ENCODE data around the gene DEPDC1. TPM values are rescaled to one million over a fixed set of nuclear protein-coding genes. Genes with fewer than 3 reads are reported as not detected.

DEPDC1 gene
- total RNA-seq, 4 donors from 2014 or later: 1.7 to 2.8 (median 2.7) TPM; not detected in 1

DNA sequence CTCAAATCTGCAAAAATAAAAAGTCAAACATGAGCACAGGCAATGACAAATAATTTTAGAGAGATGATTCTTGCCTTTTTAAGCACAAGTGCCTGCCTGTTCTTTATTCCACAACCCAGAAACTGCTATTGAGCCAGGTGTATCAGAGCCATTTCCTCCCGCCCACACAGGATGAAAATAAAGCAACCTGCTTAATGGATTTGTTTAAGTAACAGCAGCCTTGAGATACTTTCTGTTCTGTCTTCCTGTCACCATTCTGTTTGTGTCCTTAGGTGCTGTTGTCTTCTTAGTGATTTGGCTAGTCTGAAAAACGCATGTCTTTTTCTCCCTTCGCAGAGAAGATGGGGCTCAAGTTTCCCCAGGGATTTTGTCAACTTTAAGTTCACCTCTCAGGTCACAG lies 58.6 kb downstream of the DEPDC1 start:
- no peaks in the 10 kb centered on the region for H3K4me1 ChIP-seq
- TF ChIP-seq POLR2AphosphoS5 (IDR thresholded peaks at IDR 0.05) (no peak), EP300 (IDR thresholded peaks at IDR 0.05; ENCODE audit: low read depth) (no peak), POLR2A (IDR thresholded peaks at IDR 0.05) (no peak)
- TF ChIP-seq, protein P1, sequence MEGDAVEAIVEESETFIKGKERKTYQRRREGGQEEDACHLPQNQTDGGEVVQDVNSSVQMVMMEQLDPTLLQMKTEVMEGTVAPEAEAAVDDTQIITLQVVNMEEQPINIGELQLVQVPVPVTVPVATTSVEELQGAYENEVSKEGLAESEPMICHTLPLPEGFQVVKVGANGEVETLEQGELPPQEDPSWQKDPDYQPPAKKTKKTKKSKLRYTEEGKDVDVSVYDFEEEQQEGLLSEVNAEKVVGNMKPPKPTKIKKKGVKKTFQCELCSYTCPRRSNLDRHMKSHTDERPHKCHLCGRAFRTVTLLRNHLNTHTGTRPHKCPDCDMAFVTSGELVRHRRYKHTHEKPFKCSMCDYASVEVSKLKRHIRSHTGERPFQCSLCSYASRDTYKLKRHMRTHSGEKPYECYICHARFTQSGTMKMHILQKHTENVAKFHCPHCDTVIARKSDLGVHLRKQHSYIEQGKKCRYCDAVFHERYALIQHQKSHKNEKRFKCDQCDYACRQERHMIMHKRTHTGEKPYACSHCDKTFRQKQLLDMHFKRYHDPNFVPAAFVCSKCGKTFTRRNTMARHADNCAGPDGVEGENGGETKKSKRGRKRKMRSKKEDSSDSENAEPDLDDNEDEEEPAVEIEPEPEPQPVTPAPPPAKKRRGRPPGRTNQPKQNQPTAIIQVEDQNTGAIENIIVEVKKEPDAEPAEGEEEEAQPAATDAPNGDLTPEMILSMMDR (IDR thresholded peaks at IDR 0.05): no peak
- H3K4me3 ChIP-seq: no peak overlapping the region
- 66 to 88% methylated on average over 3 of the region's 3 CpGs for WGBS, 2 donors (ENCODE audit: low coverage in 1 of 2)
- H3K27me3 ChIP-seq: peaks cover 3% of the 10 kb centered on the region
- in situ Hi-C loops (cut with MboI; ENCODE audit: low pct_ligation_motif_present in 1 of 4, low pct_unique_long_range_greater_than_20kb in 1 of 4, low sequenced_read_pairs in 3 of 4): loop anchor here in 1 of 4 donors (25.0 kb wide), 1 partner anchor 326 kb away; no protein-coding TSS in a partner anchor
- no peaks in the 10 kb centered on the region for H3K36me3 ChIP-seq
- DNase-seq: no peak
- intact Hi-C loops (cut with DNase I; ENCODE audit: low total_unique reads): no loop called here
- no peak overlapping the region for H3K27ac ChIP-seq
- H3K9me3 ChIP-seq: no peaks in the 10 kb centered on the region

DNA sequence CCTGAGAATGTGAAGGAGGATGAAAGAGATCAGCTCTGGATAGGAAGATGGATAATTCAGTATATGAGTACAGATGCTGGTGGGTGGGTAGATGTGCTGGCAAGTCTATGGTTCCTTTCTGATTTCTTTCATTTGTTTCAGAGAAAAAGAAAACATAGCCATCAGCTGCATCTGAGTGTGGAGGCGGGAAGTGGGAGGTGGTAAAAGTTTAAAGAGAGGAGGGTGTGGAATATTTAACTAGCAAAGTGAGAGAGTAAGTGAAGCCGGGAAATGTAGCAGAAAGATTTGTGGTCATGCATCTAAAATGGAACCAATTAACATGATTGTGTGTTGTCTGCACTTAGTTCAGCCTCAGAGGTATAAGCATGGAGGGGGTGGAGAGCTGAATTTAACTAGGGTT lies 63.5 kb downstream of the DEPDC1 start:
- 47 to 50% methylated on average over 2 of the region's 2 CpGs for WGBS, 2 donors (ENCODE audit: low coverage in 1 of 2)
- no peaks in the 10 kb centered on the region for H3K27me3 ChIP-seq
- no peak for DNase-seq
- in situ Hi-C loops (cut with MboI; ENCODE audit: low pct_ligation_motif_present in 1 of 4, low pct_unique_long_range_greater_than_20kb in 1 of 4, low sequenced_read_pairs in 3 of 4) (loop anchor here in 1 of 4 donors (25.0 kb wide), 1 partner anchor 321 kb away; no protein-coding TSS in a partner anchor), intact Hi-C loops (cut with DNase I; ENCODE audit: low total_unique reads) (no loop called here)
- no peak overlapping the region for H3K4me3 ChIP-seq
- H3K9me3 ChIP-seq: no peaks in the 10 kb centered on the region
- H3K27ac ChIP-seq: no peak overlapping the region
- no peaks in the 10 kb centered on the region for H3K4me1 ChIP-seq
- H3K36me3 ChIP-seq: no peaks in the 10 kb centered on the region
- TF ChIP-seq EP300 (IDR thresholded peaks at IDR 0.05; ENCODE audit: low read depth) (no peak), POLR2AphosphoS5 (IDR thresholded peaks at IDR 0.05) (no peak), POLR2A (IDR thresholded peaks at IDR 0.05) (no peak)
- TF ChIP-seq, protein P1 (IDR thresholded peaks at IDR 0.05): no peak

DNA sequence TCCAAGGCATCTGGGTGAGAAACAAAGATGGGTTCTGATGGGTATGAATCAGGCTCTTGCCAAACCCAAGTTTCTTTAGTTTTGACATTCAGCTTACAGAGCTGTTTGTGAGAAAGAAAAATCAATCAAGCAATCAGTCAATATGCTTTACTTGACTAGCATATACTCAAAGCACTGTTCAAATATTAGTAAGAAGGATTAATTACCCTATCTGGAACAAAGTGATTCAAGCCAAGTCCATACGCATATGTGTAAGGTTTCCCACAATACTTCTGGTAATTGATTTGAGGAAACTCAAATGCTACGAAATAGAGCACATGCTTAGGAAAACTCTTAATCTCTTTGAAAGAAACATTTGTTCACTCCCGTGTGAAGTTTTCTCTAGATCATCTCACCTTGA lies 65.8 kb downstream of the DEPDC1 start:
- intact Hi-C loops (cut with DNase I; ENCODE audit: low total_unique reads) (no loop called here), in situ Hi-C loops (cut with MboI; ENCODE audit: low pct_ligation_motif_present in 1 of 4, low pct_unique_long_range_greater_than_20kb in 1 of 4, low sequenced_read_pairs in 3 of 4) (loop anchor here in 1 of 4 donors (25.0 kb wide), 1 partner anchor 319 kb away; no protein-coding TSS in a partner anchor)
- Histone ChIP-seq H3K4me1 (no peaks in the 10 kb centered on the region), H3K36me3 (no peaks in the 10 kb centered on the region), H3K27me3 (no peaks in the 10 kb centered on the region), H3K9me3 (no peaks in the 10 kb centered on the region), H3K4me3 (no peak overlapping the region), H3K27ac (no peak overlapping the region)
- WGBS, 2 donors (ENCODE audit: low coverage in 1 of 2): 79 to 94% methylated on average over 2 to 3 of the region's 3 CpGs
- no peak for DNase-seq
- TF ChIP-seq POLR2AphosphoS5 (IDR thresholded peaks at IDR 0.05): no peak
- TF ChIP-seq, protein P1 (IDR thresholded peaks at IDR 0.05): no peak
- TF ChIP-seq EP300 (IDR thresholded peaks at IDR 0.05; ENCODE audit: low read depth): no peak
- no peak for TF ChIP-seq POLR2A (IDR thresholded peaks at IDR 0.05)

DNA sequence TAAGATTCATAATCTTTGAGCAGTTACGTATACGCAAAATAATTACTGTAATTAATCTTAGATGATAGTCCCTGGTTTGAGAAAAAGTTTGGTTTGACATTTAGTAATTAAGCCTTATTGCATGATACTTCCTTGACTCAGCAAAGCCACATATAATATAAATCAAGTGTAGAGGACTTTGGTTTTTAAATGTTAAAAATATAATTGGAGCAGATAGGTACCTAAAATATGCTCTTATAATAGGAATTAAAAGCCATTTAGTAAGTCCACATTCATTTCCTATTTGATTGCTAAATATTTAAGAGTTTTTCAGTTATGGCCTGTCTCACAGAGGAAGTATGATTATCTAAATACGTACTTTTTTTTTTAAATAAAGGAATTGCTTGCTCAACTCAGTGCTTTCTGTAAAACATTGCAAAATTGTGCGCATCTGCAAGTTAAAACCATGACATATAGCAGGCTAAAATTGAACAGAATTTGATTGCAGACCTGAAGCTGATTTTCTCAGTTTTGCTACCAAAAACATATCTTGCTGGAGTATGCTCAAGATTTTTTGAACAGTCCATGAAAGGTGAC lies 67.6 kb downstream of the DEPDC1 start:
- in situ Hi-C loops (cut with MboI; ENCODE audit: low pct_ligation_motif_present in 1 of 4, low pct_unique_long_range_greater_than_20kb in 1 of 4, low sequenced_read_pairs in 3 of 4): loop anchor here in 1 of 4 donors (25.0 kb wide), 1 partner anchor 317 kb away; no protein-coding TSS in a partner anchor
- Histone ChIP-seq H3K27ac (no peak overlapping the region), H3K36me3 (no peaks in the 10 kb centered on the region), H3K4me1 (no peaks in the 10 kb centered on the region), H3K27me3 (no peaks in the 10 kb centered on the region), H3K9me3 (no peaks in the 10 kb centered on the region), H3K4me3 (no peak overlapping the region)
- intact Hi-C loops (cut with DNase I; ENCODE audit: low total_unique reads): no loop called here
- TF ChIP-seq, protein P1 (IDR thresholded peaks at IDR 0.05): no peak
- TF ChIP-seq POLR2AphosphoS5 (IDR thresholded peaks at IDR 0.05): no peak
- no peak for TF ChIP-seq POLR2A (IDR thresholded peaks at IDR 0.05)
- no peak for TF ChIP-seq EP300 (IDR thresholded peaks at IDR 0.05; ENCODE audit: low read depth)
- DNase-seq: no peak
- 80 to 91% methylated on average over 4 of the region's 4 CpGs for WGBS, 2 donors (ENCODE audit: low coverage in 1 of 2)

Measured in transverse colon (tissue), 4 donors.